ENCODE data around the gene MAPRE2.

- TF ChIP-seq CTCF (IDR thresholded peaks at IDR 0.05): no peak
- no peak for TF ChIP-seq ZFX (IDR thresholded peaks at IDR 0.05; ENCODE audit: borderline replicate concordance)
These were observed 31.1 kb upstream of the MAPRE2 start for GRCh38 chr18:35010156-35010555.
